ENCODE measurements around the gene TBC1D7. TPM values are rescaled to one million over a fixed set of nuclear protein-coding genes. Genes with fewer than 3 reads are reported as not detected.

TBC1D7 gene
- total RNA-seq, 1 donor from 2014 or later = 79.5 TPM

- TF ChIP-seq CTCF (IDR thresholded peaks at IDR 0.05) = no peak
- Histone ChIP-seq H3K9me3 (no peaks in the 10 kb centered on the region), H3K4me1 (peaks cover 0 to 14% of the 10 kb centered on the region in 2 donors), H3K27me3 (no peaks in the 10 kb centered on the region), H3K27ac (no peak overlapping the region), H3K36me3 (peaks cover 3 to 14% of the 10 kb centered on the region in 2 donors), H3K4me3 (no peak overlapping the region)
- no peak for DNase-seq (ENCODE audit: low spot score in 2 of 2)
- intact Hi-C loops (cut with DNase I) = loop anchor here (5.0 kb wide), 1 partner anchor 347 kb away; no protein-coding TSS in a partner anchor
Observed at GRCh38 chr6:13304580-13305260, 23.6 kb downstream of the TBC1D7 start.

GRCh38 chr6:13304101-13304500, 24.2 kb downstream of the TBC1D7 start:
- Histone ChIP-seq H3K4me3 (peak overlapping the region; percentile 1 to 29), H3K36me3 (peaks cover 3 to 14% of the 10 kb centered on the region in 2 donors), H3K9me3 (no peaks in the 10 kb centered on the region), H3K27me3 (no peaks in the 10 kb centered on the region), H3K27ac (peak overlapping the region; percentile 20 to 58), H3K4me1 (peaks cover 0 to 14% of the 10 kb centered on the region in 2 donors)
- no peak for TF ChIP-seq CTCF (IDR thresholded peaks at IDR 0.05)
- intact Hi-C loops (cut with DNase I) = loop anchor here (5.0 kb wide), 1 partner anchor 347 kb away; no protein-coding TSS in a partner anchor
- DNase-seq (ENCODE audit: low spot score in 2 of 2) = no peak

GRCh38 chr6:13303668-13304017, 24.7 kb downstream of the TBC1D7 start:
- peaks cover 3 to 14% of the 10 kb centered on the region in 2 donors for H3K36me3 ChIP-seq
- DNase-seq (ENCODE audit: low spot score in 2 of 2) = peak in 1 of 2 donors; percentile 89
- intact Hi-C loops (cut with DNase I) = loop anchor here (5.0 kb wide), 1 partner anchor 346 kb away; no protein-coding TSS in a partner anchor

GRCh38 chr6:13302751-13303667, 25.3 kb downstream of the TBC1D7 start:
- peak overlapping the region; percentile 39 to 58 for H3K27ac ChIP-seq
- no peaks in the 10 kb centered on the region for H3K9me3 ChIP-seq
- DNase-seq (ENCODE audit: low spot score in 2 of 2) = peak; percentile 61 to 84
- H3K4me3 ChIP-seq = peak overlapping the region; percentile 1 to 29
- peaks cover 0 to 14% of the 10 kb centered on the region in 2 donors for H3K4me1 ChIP-seq
- intact Hi-C loops (cut with DNase I) = loop anchor here (5.0 kb wide), 1 partner anchor 346 kb away; no protein-coding TSS in a partner anchor
- H3K27me3 ChIP-seq = no peaks in the 10 kb centered on the region
- H3K36me3 ChIP-seq = peaks cover 3 to 14% of the 10 kb centered on the region in 2 donors
- no peak for TF ChIP-seq CTCF (IDR thresholded peaks at IDR 0.05)

More at GRCh38 chr6:13303668-13304017, 24.7 kb downstream of the TBC1D7 start:
- peaks cover 0 to 14% of the 10 kb centered on the region in 2 donors for H3K4me1 ChIP-seq
- no peak for TF ChIP-seq CTCF (IDR thresholded peaks at IDR 0.05)
- peak overlapping the region; percentile 1 to 29 for H3K4me3 ChIP-seq
- H3K27me3 ChIP-seq = no peaks in the 10 kb centered on the region
- H3K9me3 ChIP-seq = no peaks in the 10 kb centered on the region
- H3K27ac ChIP-seq = peak overlapping the region; percentile 20 to 58

- DNase-seq (ENCODE audit: low spot score in 2 of 2) = no peak
- Histone ChIP-seq H3K36me3 (peaks cover 3 to 13% of the 10 kb centered on the region in 2 donors), H3K27me3 (no peaks in the 10 kb centered on the region), H3K4me3 (no peak overlapping the region), H3K27ac (peak overlapping the region; percentile 39 to 58), H3K9me3 (no peaks in the 10 kb centered on the region), H3K4me1 (peaks cover 0 to 14% of the 10 kb centered on the region in 2 donors)
- intact Hi-C loops (cut with DNase I) = loop anchor here (5.0 kb wide), 1 partner anchor 345 kb away; no protein-coding TSS in a partner anchor
- no peak for TF ChIP-seq CTCF (IDR thresholded peaks at IDR 0.05)
Observed at GRCh38 chr6:13302291-13302690, 26.0 kb downstream of the TBC1D7 start.
